Mesendoderm (in vitro differentiated cells): ENCODE results near the gene PRRT2.

Source experiments
- DNase-seq: peaks from one replicate; pipeline ENCODE4 v3.0.0; 2013
- H2AK5ac ChIP-seq: 2 replicates; pipeline ENCODE4 v1.6.1; 2013; ENCODE audit warnings: low read length, inconsistent platforms
- H2BK120ac ChIP-seq: 2 replicates; pipeline ENCODE4 v1.6.1; 2013; ENCODE audit warnings: low read depth, mild to moderate bottlenecking, low read length, moderate library complexity, mixed read lengths
- H2BK15ac ChIP-seq: replicated peaks from 2 replicates; pipeline ENCODE4 v1.6.1; 2013; ENCODE audit warnings: low read depth, mild to moderate bottlenecking, moderate library complexity
- H2BK5ac ChIP-seq: 2 replicates; pipeline ENCODE4 v1.6.1; 2013; ENCODE audit warnings: low read length, inconsistent platforms
- H3K18ac ChIP-seq: 2 replicates; pipeline ENCODE4 v1.6.1; 2013; ENCODE audit warnings: mild to moderate bottlenecking, low read length, mixed read lengths
- H3K23ac ChIP-seq: one replicate; pipeline ENCODE4 v1.6.1; 2013; ENCODE audit warnings: low read length
- H3K27ac ChIP-seq: 2 replicates; pipeline ENCODE4 v1.5.1; 2013; ENCODE audit warnings: low read depth, mild to moderate bottlenecking, inconsistent platforms, low read length, moderate library complexity
- H3K27me3 ChIP-seq: 2 replicates; pipeline ENCODE4 v1.6.1; 2013; ENCODE audit warnings: low read length, control low read depth, mild to moderate bottlenecking, inconsistent platforms; ENCODE audit not compliant: insufficient read depth, poor library complexity
- H3K36me3 ChIP-seq: 2 replicates; pipeline ENCODE4 v1.6.1; 2013; ENCODE audit warnings: low read length, inconsistent platforms; ENCODE audit not compliant: control insufficient read depth, insufficient read depth
- H3K4ac ChIP-seq: one replicate; pipeline ENCODE4 v1.6.1; 2013; ENCODE audit warnings: low read depth, mild to moderate bottlenecking, low read length, moderate library complexity
- H3K4me1 ChIP-seq: 2 replicates; pipeline ENCODE4 v1.6.1; 2013; ENCODE audit warnings: low read depth, low read length, inconsistent platforms; ENCODE audit not compliant: control insufficient read depth
- H3K4me2 ChIP-seq: 2 replicates; pipeline ENCODE4 v1.6.1; 2013; ENCODE audit warnings: low read length
- H3K4me3 ChIP-seq: 2 replicates; pipeline ENCODE4 v1.5.1; 2013; ENCODE audit warnings: mild to moderate bottlenecking, low read length
- H3K56ac ChIP-seq: one replicate; pipeline ENCODE4 v1.6.1; 2013; ENCODE audit warnings: low read length
- H3K79me1 ChIP-seq: 2 replicates; pipeline ENCODE4 v1.6.1; 2013; ENCODE audit warnings: low read length, inconsistent platforms
- H3K79me2 ChIP-seq: 2 replicates; pipeline ENCODE4 v1.6.1; 2013; ENCODE audit warnings: mild to moderate bottlenecking, low read length; ENCODE audit not compliant: control insufficient read depth, insufficient read depth
- H3K9ac ChIP-seq: 2 replicates; pipeline ENCODE4 v1.6.1; 2013; ENCODE audit warnings: low read length, inconsistent platforms
- H4K5ac ChIP-seq: one replicate; pipeline ENCODE4 v1.6.1; 2013; ENCODE audit warnings: low read length
- H4K8ac ChIP-seq: one replicate; pipeline ENCODE4 v1.6.1; 2013; ENCODE audit warnings: low read depth, mild to moderate bottlenecking, control low read depth, low read length, moderate library complexity
- WGBS: extraction: QIAGEN DNeasy Blood & Tissue Kit; methylation state at CpG from one replicate; pipeline ENCODE4 v1.1.7; 2013; ENCODE audit warnings: low lambda C conversion rate, missing lambda C conversion rate; ENCODE audit not compliant: insufficient coverage; ENCODE audit errors: extremely low coverage; 5-methylcytosine and 5-hydroxymethylcytosine counted together

PRRT2 gene

GRCh38 chr16:29818082-29818481 lies 6.1 kb downstream of the PRRT2 start:
- no peak overlapping the region for H2BK120ac ChIP-seq
- H3K4me3 ChIP-seq: no peak overlapping the region
- H3K4ac ChIP-seq: no peak overlapping the region
- H3K36me3 ChIP-seq: peaks cover 2% of the 10 kb centered on the region
- H3K56ac ChIP-seq: peak overlapping the region; percentile 22
- H3K27me3 ChIP-seq: no peaks in the 10 kb centered on the region
- peaks cover 5% of the 10 kb centered on the region for H3K79me1 ChIP-seq
- DNase-seq: no peak
- peaks cover 11% of the 10 kb centered on the region for H3K79me2 ChIP-seq
- H3K4me2 ChIP-seq: no peak overlapping the region
- no peak overlapping the region for H2AK5ac ChIP-seq
- H3K27ac ChIP-seq: no peak overlapping the region
- no peak overlapping the region for H3K18ac ChIP-seq
- H4K8ac ChIP-seq: no peak overlapping the region
- H4K5ac ChIP-seq: no peak overlapping the region
- H3K4me1 ChIP-seq: peaks cover 15% of the 10 kb centered on the region
- no peak overlapping the region for H3K23ac ChIP-seq
- WGBS: no CpG with 5 or more reads among the region's 4 CpGs
- no peak overlapping the region for H2BK5ac ChIP-seq
- no peak overlapping the region for H2BK15ac ChIP-seq
- peak overlapping the region; percentile 26 for H3K9ac ChIP-seq

GRCh38 chr16:29819506-29819905 lies 7.5 kb downstream of the PRRT2 start:
- Histone ChIP-seq H3K79me2 (peaks cover 11% of the 10 kb centered on the region), H4K5ac (no peak overlapping the region), H3K27me3 (no peaks in the 10 kb centered on the region), H3K4me1 (peaks cover 7% of the 10 kb centered on the region), H2BK5ac (no peak overlapping the region), H3K23ac (no peak overlapping the region), H4K8ac (no peak overlapping the region), H3K79me1 (peaks cover 5% of the 10 kb centered on the region), H2BK120ac (no peak overlapping the region), H2AK5ac (no peak overlapping the region), H3K18ac (no peak overlapping the region), H3K27ac (no peak overlapping the region), H3K4me2 (no peak overlapping the region), H3K56ac (no peak overlapping the region), H3K9ac (no peak overlapping the region), H3K36me3 (peaks cover 2% of the 10 kb centered on the region), H3K4me3 (no peak overlapping the region), H2BK15ac (no peak overlapping the region), H3K4ac (no peak overlapping the region)
- DNase-seq: peak; percentile 32
- no CpG with 5 or more reads among the region's 15 CpGs for WGBS

- no peak within 1 kb of the TSS for H3K9ac ChIP-seq
- no peak within 1 kb of the TSS for H3K18ac ChIP-seq
- peaks cover 5% of the 10 kb centered on the region for H3K79me1 ChIP-seq
- no peak within 1 kb of the TSS for H2BK120ac ChIP-seq
- no peak within 1 kb of the TSS for H2AK5ac ChIP-seq
- H3K4me1 ChIP-seq: peaks cover 5% of the 10 kb centered on the region
- H4K8ac ChIP-seq: no peak within 1 kb of the TSS
- H2BK5ac ChIP-seq: no peak within 1 kb of the TSS
- no peak within 1 kb of the TSS for H3K27ac ChIP-seq
- no peak within 1 kb of the TSS for H3K23ac ChIP-seq
- no peak within 1 kb of the TSS for H3K4me2 ChIP-seq
- no peak within 1 kb of the TSS for H3K56ac ChIP-seq
- H3K36me3 ChIP-seq: peaks cover 2% of the 10 kb centered on the region
- DNase-seq: no peak
- H3K27me3 ChIP-seq: no peaks in the 10 kb centered on the region
- H3K4me3 ChIP-seq: no peak within 1 kb of the TSS
- H4K5ac ChIP-seq: no peak within 1 kb of the TSS
- H3K79me2 ChIP-seq: peaks cover 11% of the 10 kb centered on the region
- no peak within 1 kb of the TSS for H3K4ac ChIP-seq
- WGBS: no CpG with 5 or more reads among the region's 4 CpGs
- no peak within 1 kb of the TSS for H2BK15ac ChIP-seq
These were observed 8.3 kb downstream of the PRRT2 start, which contains the start of gene MVP for GRCh38 chr16:29820271-29820701. TSS of gene MVP (plus strand) at chr16:29820462. CDS start at chr16:29830550, 10,088 bp downstream.

GRCh38 chr16:29820730-29821642 lies 9.0 kb downstream of the PRRT2 start:
- peaks cover 11% of the 10 kb centered on the region for H3K79me2 ChIP-seq
- DNase-seq: no peak
- H3K79me1 ChIP-seq: peaks cover 5% of the 10 kb centered on the region
- no peak overlapping the region for H2BK15ac ChIP-seq
- peaks cover 2% of the 10 kb centered on the region for H3K36me3 ChIP-seq
- no peak overlapping the region for H4K8ac ChIP-seq
- H3K56ac ChIP-seq: no peak overlapping the region
- no CpG with 5 or more reads among the region's 11 CpGs for WGBS
- H3K4me2 ChIP-seq: no peak overlapping the region
- no peak overlapping the region for H3K27ac ChIP-seq
- no peak overlapping the region for H3K23ac ChIP-seq
- no peaks in the 10 kb centered on the region for H3K27me3 ChIP-seq
- H4K5ac ChIP-seq: no peak overlapping the region
- H2BK5ac ChIP-seq: no peak overlapping the region
- H2BK120ac ChIP-seq: no peak overlapping the region
- no peak overlapping the region for H3K4me3 ChIP-seq
- H3K4me1 ChIP-seq: peaks cover 8% of the 10 kb centered on the region
- H3K9ac ChIP-seq: no peak overlapping the region
- H3K4ac ChIP-seq: no peak overlapping the region
- H2AK5ac ChIP-seq: no peak overlapping the region
- H3K18ac ChIP-seq: no peak overlapping the region

- Histone ChIP-seq H3K23ac (no peak overlapping the region), H4K8ac (no peak overlapping the region), H3K79me2 (peaks cover 9% of the 10 kb centered on the region), H3K79me1 (peaks cover 5% of the 10 kb centered on the region), H3K27ac (no peak overlapping the region), H3K18ac (no peak overlapping the region), H3K56ac (no peak overlapping the region), H3K36me3 (peaks cover 2% of the 10 kb centered on the region), H3K4ac (no peak overlapping the region), H2BK5ac (no peak overlapping the region), H2AK5ac (no peak overlapping the region), H3K27me3 (no peaks in the 10 kb centered on the region), H3K4me3 (no peak overlapping the region), H4K5ac (no peak overlapping the region), H3K9ac (no peak overlapping the region), H3K4me2 (no peak overlapping the region), H2BK15ac (no peak overlapping the region), H2BK120ac (no peak overlapping the region), H3K4me1 (peaks cover 8% of the 10 kb centered on the region)
- WGBS: no CpG with 5 or more reads among the region's 7 CpGs
- peak; percentile 60 for DNase-seq
These were observed 9.7 kb downstream of the PRRT2 start for GRCh38 chr16:29821643-29822115.
